Central memory CD8-positive, alpha-beta T cell (primary cell): ENCODE measurements around the gene IL1RAPL1.

Source experiments
- ATAC-seq: fragments of 150-1000 bp; cut with Tn5 transposase; replicated peaks from 2 replicates; pipeline ENCODE4 v1.10.0; 2022; ENCODE audit warnings: mild to moderate bottlenecking, moderate FRiP score, moderate number of reproducible peaks; ENCODE audit not compliant: poor library complexity, severe bottlenecking; ENCODE audit errors: extremely low read depth
- DNase-seq, 2 donors: peaks; one replicate each; pipeline ENCODE4 v3.0.0; 2021; ENCODE audit warnings: low spot score in 2 of 2
- H3K27ac Mint-ChIP-seq: one replicate; pipeline ENCODE4 v1.8.0; 2022; ENCODE audit warnings: low read depth, mild to moderate bottlenecking, moderate library complexity, mixed read lengths
- H3K27me3 Mint-ChIP-seq: one replicate; pipeline ENCODE4 v1.8.0; 2022; ENCODE audit warnings: mixed read lengths
- H3K36me3 Mint-ChIP-seq: one replicate; pipeline ENCODE4 v1.8.0; 2022; ENCODE audit warnings: mild to moderate bottlenecking, moderate library complexity, mixed read lengths; ENCODE audit not compliant: insufficient read depth
- H3K4me1 Mint-ChIP-seq: one replicate; pipeline ENCODE4 v1.8.0; 2022; ENCODE audit warnings: mixed read lengths
- H3K4me3 Mint-ChIP-seq: one replicate; pipeline ENCODE4 v1.8.0; 2022; ENCODE audit warnings: mild to moderate bottlenecking, moderate library complexity, mixed read lengths
- H3K9me3 Mint-ChIP-seq: one replicate; pipeline ENCODE4 v1.8.0; 2022; ENCODE audit warnings: mixed read lengths

IL1RAPL1 gene

GRCh38 chrX:29039501-29039900 lies 452.3 kb downstream of the IL1RAPL1 start:
- H3K36me3 Mint-ChIP-seq = no peaks in the 10 kb centered on the region
- H3K4me1 Mint-ChIP-seq = no peaks in the 10 kb centered on the region

GRCh38 chrX:29040160-29040559 lies 452.9 kb downstream of the IL1RAPL1 start:
- no peak overlapping the region for H3K27ac Mint-ChIP-seq

More at GRCh38 chrX:29039501-29039900, 452.3 kb downstream of the IL1RAPL1 start:
- Mint-ChIP-seq H3K4me3 (no peak overlapping the region), H3K27ac (no peak overlapping the region), H3K9me3 (no peaks in the 10 kb centered on the region), H3K27me3 (no peaks in the 10 kb centered on the region)
- ATAC-seq (no peak), DNase-seq (no peak)

GRCh38 chrX:29042341-29042740 lies 455.1 kb downstream of the IL1RAPL1 start:
- Mint-ChIP-seq H3K27me3 (no peaks in the 10 kb centered on the region), H3K36me3 (no peaks in the 10 kb centered on the region), H3K4me1 (no peaks in the 10 kb centered on the region), H3K9me3 (peaks cover 5% of the 10 kb centered on the region), H3K4me3 (no peak overlapping the region), H3K27ac (no peak overlapping the region)
- DNase-seq (no peak), ATAC-seq (no peak)

More at GRCh38 chrX:29040160-29040559, 452.9 kb downstream of the IL1RAPL1 start:
- Mint-ChIP-seq H3K36me3 (no peaks in the 10 kb centered on the region), H3K9me3 (no peaks in the 10 kb centered on the region), H3K4me3 (no peak overlapping the region), H3K4me1 (no peaks in the 10 kb centered on the region), H3K27me3 (no peaks in the 10 kb centered on the region)
- DNase-seq (no peak), ATAC-seq (no peak)

GRCh38 chrX:29043746-29044145 lies 456.5 kb downstream of the IL1RAPL1 start:
- ATAC-seq (no peak), DNase-seq (no peak)
- no peak overlapping the region for H3K4me3 Mint-ChIP-seq
- peaks cover 10% of the 10 kb centered on the region for H3K9me3 Mint-ChIP-seq
- no peak overlapping the region for H3K27ac Mint-ChIP-seq
- no peaks in the 10 kb centered on the region for H3K36me3 Mint-ChIP-seq
- H3K27me3 Mint-ChIP-seq = no peaks in the 10 kb centered on the region
- no peaks in the 10 kb centered on the region for H3K4me1 Mint-ChIP-seq

- ATAC-seq = no peak
- Mint-ChIP-seq H3K9me3 (peaks cover 10% of the 10 kb centered on the region), H3K4me1 (no peaks in the 10 kb centered on the region), H3K27ac (no peak overlapping the region), H3K4me3 (no peak overlapping the region), H3K27me3 (no peaks in the 10 kb centered on the region), H3K36me3 (no peaks in the 10 kb centered on the region)
- no peak for DNase-seq
Observed at GRCh38 chrX:29044423-29045184, 457.4 kb downstream of the IL1RAPL1 start.

GRCh38 chrX:29065477-29065876 lies 478.2 kb downstream of the IL1RAPL1 start:
- ATAC-seq = no peak
- no peak for DNase-seq
- H3K4me1 Mint-ChIP-seq = no peaks in the 10 kb centered on the region
- H3K9me3 Mint-ChIP-seq = peaks cover 7% of the 10 kb centered on the region
- no peak overlapping the region for H3K4me3 Mint-ChIP-seq
- H3K36me3 Mint-ChIP-seq = no peaks in the 10 kb centered on the region
- no peaks in the 10 kb centered on the region for H3K27me3 Mint-ChIP-seq
- H3K27ac Mint-ChIP-seq = no peak overlapping the region

- no peaks in the 10 kb centered on the region for H3K4me1 Mint-ChIP-seq
- no peak overlapping the region for H3K4me3 Mint-ChIP-seq
- H3K9me3 Mint-ChIP-seq = peaks cover 7% of the 10 kb centered on the region
- no peak for ATAC-seq
- no peaks in the 10 kb centered on the region for H3K27me3 Mint-ChIP-seq
- no peaks in the 10 kb centered on the region for H3K36me3 Mint-ChIP-seq
- DNase-seq = no peak
- H3K27ac Mint-ChIP-seq = no peak overlapping the region
Observed at GRCh38 chrX:29066516-29066915, 479.3 kb downstream of the IL1RAPL1 start.

- ATAC-seq (no peak), DNase-seq (no peak)
- peaks cover 7% of the 10 kb centered on the region for H3K9me3 Mint-ChIP-seq
- no peak overlapping the region for H3K27ac Mint-ChIP-seq
- no peaks in the 10 kb centered on the region for H3K27me3 Mint-ChIP-seq
- no peaks in the 10 kb centered on the region for H3K4me1 Mint-ChIP-seq
- H3K36me3 Mint-ChIP-seq = no peaks in the 10 kb centered on the region
- H3K4me3 Mint-ChIP-seq = no peak overlapping the region
Observed at GRCh38 chrX:29067351-29067750, 480.1 kb downstream of the IL1RAPL1 start.

- no peak for DNase-seq
Observed at GRCh38 chrX:29071525-29072320, 484.5 kb downstream of the IL1RAPL1 start.

GRCh38 chrX:29082558-29082957 lies 495.3 kb downstream of the IL1RAPL1 start:
- H3K36me3 Mint-ChIP-seq = no peaks in the 10 kb centered on the region
- H3K4me1 Mint-ChIP-seq = no peaks in the 10 kb centered on the region
- H3K9me3 Mint-ChIP-seq = peaks cover 15% of the 10 kb centered on the region
- DNase-seq (no peak), ATAC-seq (no peak)
- H3K27ac Mint-ChIP-seq = no peak overlapping the region
- H3K27me3 Mint-ChIP-seq = no peaks in the 10 kb centered on the region
- H3K4me3 Mint-ChIP-seq = no peak overlapping the region

More at GRCh38 chrX:29071525-29072320, 484.5 kb downstream of the IL1RAPL1 start:
- Mint-ChIP-seq H3K27me3 (no peaks in the 10 kb centered on the region), H3K4me3 (no peak overlapping the region), H3K9me3 (peaks cover 12% of the 10 kb centered on the region), H3K36me3 (no peaks in the 10 kb centered on the region), H3K4me1 (no peaks in the 10 kb centered on the region), H3K27ac (no peak overlapping the region)
- no peak for ATAC-seq

GRCh38 chrX:29083823-29084222 lies 496.6 kb downstream of the IL1RAPL1 start:
- no peaks in the 10 kb centered on the region for H3K36me3 Mint-ChIP-seq
- H3K4me1 Mint-ChIP-seq = no peaks in the 10 kb centered on the region
- H3K27me3 Mint-ChIP-seq = no peaks in the 10 kb centered on the region
- no peak overlapping the region for H3K4me3 Mint-ChIP-seq
- peaks cover 11% of the 10 kb centered on the region for H3K9me3 Mint-ChIP-seq
- DNase-seq = no peak
- no peak for ATAC-seq
- no peak overlapping the region for H3K27ac Mint-ChIP-seq

GRCh38 chrX:29090811-29091210 lies 503.6 kb downstream of the IL1RAPL1 start:
- no peak overlapping the region for H3K4me3 Mint-ChIP-seq
- DNase-seq (no peak), ATAC-seq (no peak)
- no peak overlapping the region for H3K27ac Mint-ChIP-seq
- H3K27me3 Mint-ChIP-seq = no peaks in the 10 kb centered on the region
- H3K9me3 Mint-ChIP-seq = no peaks in the 10 kb centered on the region
- no peaks in the 10 kb centered on the region for H3K36me3 Mint-ChIP-seq
- no peaks in the 10 kb centered on the region for H3K4me1 Mint-ChIP-seq

- DNase-seq = no peak
- peaks cover 7% of the 10 kb centered on the region for H3K9me3 Mint-ChIP-seq
- no peaks in the 10 kb centered on the region for H3K36me3 Mint-ChIP-seq
- H3K4me3 Mint-ChIP-seq = no peak overlapping the region
- H3K27ac Mint-ChIP-seq = no peak overlapping the region
- ATAC-seq = no peak
- H3K27me3 Mint-ChIP-seq = no peaks in the 10 kb centered on the region
- H3K4me1 Mint-ChIP-seq = no peaks in the 10 kb centered on the region
Observed at GRCh38 chrX:29107231-29107630, 520.0 kb downstream of the IL1RAPL1 start.
